22Rv1 (cell line): ENCODE results near the gene ABCF1.

Experiments used
- H3K27ac ChIP-seq: fragments of 450-650 bp; 2 replicates; pipeline ENCODE4 v1.5.1; 2017
- ZFX ChIP-seq: fragments of 450-650 bp; IDR thresholded peaks from 2 replicates; pipeline ENCODE4 v1.6.1; 2017; ENCODE audit warnings: antibody characterized with exemption, borderline replicate concordance
- TF ChIP-seq, protein P1 (sequence below): fragments of 450-650 bp; IDR thresholded peaks from 2 replicates; pipeline ENCODE4 v1.5.1; 2017; ENCODE audit warnings: mild to moderate bottlenecking

Gene ABCF1

DNA sequence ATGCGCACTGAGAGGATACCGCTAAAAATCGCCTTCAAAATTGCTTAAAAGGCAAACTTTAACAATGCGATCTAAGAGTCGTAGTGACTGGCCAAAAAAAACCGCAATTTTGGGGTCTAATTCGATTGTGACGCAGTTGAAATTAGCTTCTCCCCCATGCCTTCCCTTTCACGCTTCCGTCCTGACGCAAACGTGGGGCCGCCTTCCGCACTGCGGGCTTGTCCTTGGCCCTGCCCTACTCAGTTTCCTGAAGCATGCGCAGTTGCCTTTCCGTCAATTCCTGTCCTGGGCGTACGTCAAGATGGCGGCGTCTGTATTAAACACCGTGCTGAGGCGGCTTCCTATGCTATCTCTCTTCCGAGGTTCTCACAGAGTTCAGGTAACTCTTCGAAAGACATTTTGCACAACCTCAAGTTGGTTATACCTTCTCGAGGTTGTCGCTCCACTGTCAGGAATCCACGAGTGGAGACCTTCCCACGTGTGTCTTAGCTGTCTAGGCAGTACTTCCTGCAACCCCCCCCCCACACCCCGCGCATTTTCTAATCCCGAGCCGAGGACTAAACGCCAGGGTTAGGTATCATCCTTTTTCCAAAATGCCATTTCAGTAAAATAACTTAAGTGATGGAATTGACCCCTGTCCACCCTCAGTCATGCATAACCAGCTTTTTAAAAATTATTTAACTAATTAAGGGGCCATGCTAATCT lies 46.5 kb downstream of the ABCF1 start, which contains the start of gene MRPS18B:
Gene MRPS18B, plus strand, starts transcription at position 276 of the 705 bp plus-strand sequence. Its CDS starts 26 bp downstream, at position 302.
- peak within 1 kb of the TSS; percentile 99 for H3K27ac ChIP-seq
- TF ChIP-seq, protein P1, sequence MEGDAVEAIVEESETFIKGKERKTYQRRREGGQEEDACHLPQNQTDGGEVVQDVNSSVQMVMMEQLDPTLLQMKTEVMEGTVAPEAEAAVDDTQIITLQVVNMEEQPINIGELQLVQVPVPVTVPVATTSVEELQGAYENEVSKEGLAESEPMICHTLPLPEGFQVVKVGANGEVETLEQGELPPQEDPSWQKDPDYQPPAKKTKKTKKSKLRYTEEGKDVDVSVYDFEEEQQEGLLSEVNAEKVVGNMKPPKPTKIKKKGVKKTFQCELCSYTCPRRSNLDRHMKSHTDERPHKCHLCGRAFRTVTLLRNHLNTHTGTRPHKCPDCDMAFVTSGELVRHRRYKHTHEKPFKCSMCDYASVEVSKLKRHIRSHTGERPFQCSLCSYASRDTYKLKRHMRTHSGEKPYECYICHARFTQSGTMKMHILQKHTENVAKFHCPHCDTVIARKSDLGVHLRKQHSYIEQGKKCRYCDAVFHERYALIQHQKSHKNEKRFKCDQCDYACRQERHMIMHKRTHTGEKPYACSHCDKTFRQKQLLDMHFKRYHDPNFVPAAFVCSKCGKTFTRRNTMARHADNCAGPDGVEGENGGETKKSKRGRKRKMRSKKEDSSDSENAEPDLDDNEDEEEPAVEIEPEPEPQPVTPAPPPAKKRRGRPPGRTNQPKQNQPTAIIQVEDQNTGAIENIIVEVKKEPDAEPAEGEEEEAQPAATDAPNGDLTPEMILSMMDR: no peak
- TF ChIP-seq ZFX: no peak

DNA sequence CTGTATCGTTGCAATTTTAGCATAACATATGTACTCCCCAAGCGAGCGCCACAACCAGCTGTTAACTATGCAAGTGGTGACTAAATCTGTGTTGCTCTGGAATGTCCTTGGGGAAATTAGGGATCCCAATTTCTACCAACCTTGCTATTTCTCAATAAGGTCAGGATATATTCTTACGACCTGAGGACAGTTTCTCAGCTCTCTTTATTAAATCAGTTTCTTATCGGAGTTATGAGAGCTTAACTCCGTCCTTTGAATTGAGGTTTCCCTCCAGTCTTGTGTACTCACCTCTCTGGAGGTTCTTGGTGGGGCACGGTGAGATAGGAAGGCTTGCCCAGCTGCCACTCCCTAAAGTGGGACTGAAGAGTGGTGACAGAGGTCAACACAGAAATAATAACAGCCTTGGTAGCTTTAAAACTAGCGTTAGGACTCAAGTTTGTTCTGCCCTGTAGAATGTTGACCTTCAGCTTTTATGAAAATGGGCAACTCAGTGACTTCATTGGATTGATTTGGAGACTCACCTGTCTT lies 47.1 kb downstream of the ABCF1 start:
- peak overlapping the region; percentile 99 for H3K27ac ChIP-seq
- TF ChIP-seq, protein P1: no peak
- TF ChIP-seq ZFX: no peak

- H3K27ac ChIP-seq: peak overlapping the region; percentile 99; the same call in 1 of the 2 replicates
- TF ChIP-seq, protein P1: no peak
- TF ChIP-seq ZFX: no peak
Observed at GRCh38 chr6:30619561-30619960, 48.3 kb downstream of the ABCF1 start.

DNA sequence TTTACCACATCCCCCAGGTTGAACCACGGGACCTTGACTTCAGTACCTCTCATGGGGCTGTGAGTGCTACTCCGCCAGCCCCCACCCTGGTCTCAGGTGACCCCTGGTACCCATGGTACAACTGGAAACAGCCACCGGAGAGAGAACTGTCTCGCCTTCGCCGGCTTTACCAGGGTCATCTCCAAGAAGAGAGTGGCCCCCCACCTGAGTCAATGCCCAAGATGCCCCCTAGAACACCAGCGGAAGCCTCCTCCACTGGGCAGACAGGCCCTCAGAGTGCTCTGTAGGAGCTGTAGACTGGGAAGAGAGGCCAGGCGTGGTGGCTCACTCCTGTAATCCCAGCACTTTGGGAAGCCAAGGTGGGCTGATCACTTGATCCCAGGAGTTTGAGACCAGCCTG lies 54.3 kb downstream of the ABCF1 start:
- peak overlapping the region; percentile 79 for H3K27ac ChIP-seq
- TF ChIP-seq, protein P1: no peak
- no peak for TF ChIP-seq ZFX

GRCh38 chr6:30626484-30627366 lies 55.5 kb downstream of the ABCF1 start, which contains the start of gene ATAT1:
ATAT1 (plus strand) TSS chr6:30626874.
- TF ChIP-seq ZFX: no peak
- TF ChIP-seq, protein P1: peak; percentile 40
- H3K27ac ChIP-seq: peak within 1 kb of the TSS; percentile 79

DNA sequence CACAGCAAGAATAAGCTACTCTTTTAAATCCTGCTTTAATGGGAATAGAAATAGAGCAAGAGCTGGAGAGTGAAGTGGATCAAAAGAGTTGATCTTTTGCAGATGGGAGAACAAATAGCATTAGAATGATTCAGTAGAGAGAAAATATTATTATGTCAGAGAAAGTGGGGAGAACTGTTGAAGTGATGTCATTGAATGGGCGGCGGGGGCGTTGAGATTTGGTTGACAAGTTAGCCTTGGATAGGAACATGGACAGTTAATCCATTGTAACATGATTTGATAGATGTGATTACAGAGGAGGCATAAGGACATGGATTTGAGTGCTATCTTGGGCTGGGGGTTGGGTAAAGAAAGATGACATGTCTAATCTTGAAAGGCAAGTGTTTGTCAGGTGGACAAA lies 64.6 kb downstream of the ABCF1 start:
- TF ChIP-seq, protein P1: no peak
- no peak for TF ChIP-seq ZFX

More for the DNA sequence above, 64.6 kb downstream of the ABCF1 start:
- H3K27ac ChIP-seq: no peak overlapping the region
